Upper lobe of left lung (tissue), 4 donors: ENCODE results near the gene INSR.

ENCODE experiments used
- CTCF ChIP-seq, 6 experiments: fragments of 450-650 bp in 4 of 6; fragments of 200-600 bp in 2 of 6; sonication (generic) in 2 of 6; IDR thresholded peaks; one replicate each; pipeline ENCODE4 v1.5.1; 2016 to 2019; ENCODE audit warnings: antibody characterized with exemption in 6 of 6
- EP300 ChIP-seq, 4 donors: sonication (generic); formaldehyde crosslinking; IDR thresholded peaks; one replicate each; pipeline ENCODE4 v1.5.1; 2017; ENCODE audit warnings: antibody characterized with exemption in 4 of 4, control low read depth in 2 of 4
- POLR2A ChIP-seq, 4 donors: fragments of 450-650 bp; IDR thresholded peaks; one replicate each; pipeline ENCODE4 v1.5.1; 2016 to 2017; ENCODE audit warnings: antibody characterized with exemption in 4 of 4, mild to moderate bottlenecking in 2 of 4
- POLR2AphosphoS5 ChIP-seq, 2 donors: sonication (generic); formaldehyde crosslinking; IDR thresholded peaks; one replicate each; pipeline ENCODE4 v1.5.1; 2017; ENCODE audit warnings: antibody characterized with exemption in 2 of 2

- TF ChIP-seq CTCF (IDR thresholded peaks at IDR 0.05) (no peak), POLR2A (IDR thresholded peaks at IDR 0.05) (no peak), EP300 (IDR thresholded peaks at IDR 0.05) (no peak), POLR2AphosphoS5 (IDR thresholded peaks at IDR 0.05) (no peak)
These were observed 36.0 kb downstream of the INSR start for GRCh38 chr19:7258041-7258839.
